GM10266 (cell line): ENCODE measurements around the gene GTF2H1.
"Not testable (repeated sequence)": the region's sequence is repeated elsewhere in the genome, so short reads cannot be mapped to it uniquely, and the experiment has no call there.

ENCODE experiments used
- DNase-seq: peaks from one replicate; pipeline ENCODE4 v3.0.0; 2012; ENCODE audit errors: extremely low spot score
- CTCF ChIP-seq: IDR thresholded peaks from 2 replicates; pipeline ENCODE4 v1.5.1; 2012; ENCODE audit warnings: mild to moderate bottlenecking, low read depth; ENCODE audit not compliant: control insufficient read depth, insufficient read depth; ENCODE audit errors: missing control alignments

GTF2H1 gene

DNA sequence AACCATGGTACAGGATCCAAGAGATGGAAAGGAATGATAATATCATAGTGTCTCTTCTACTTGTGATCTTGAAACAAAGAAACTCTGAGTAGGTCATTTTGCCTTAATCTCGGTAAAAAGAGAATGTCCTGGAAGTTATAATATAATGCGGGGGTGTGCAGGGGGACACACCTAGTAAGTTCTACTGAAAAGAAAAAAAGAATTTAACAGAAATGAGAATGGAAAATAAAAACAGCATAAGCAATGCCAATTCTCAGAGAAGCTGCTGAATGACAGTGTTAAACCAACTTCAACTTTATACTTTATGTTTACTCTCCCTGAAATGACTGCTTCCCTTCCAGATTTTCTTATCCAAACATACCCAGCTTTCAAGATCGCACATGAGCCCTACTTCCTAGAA is 2.5 kb upstream of the GTF2H1 start:
- no peak for TF ChIP-seq CTCF
- no peak for DNase-seq

GRCh38 chr11:18320617-18321016 is 1.8 kb upstream of the GTF2H1 start:
- TF ChIP-seq CTCF: no peak
- no peak for DNase-seq

DNA sequence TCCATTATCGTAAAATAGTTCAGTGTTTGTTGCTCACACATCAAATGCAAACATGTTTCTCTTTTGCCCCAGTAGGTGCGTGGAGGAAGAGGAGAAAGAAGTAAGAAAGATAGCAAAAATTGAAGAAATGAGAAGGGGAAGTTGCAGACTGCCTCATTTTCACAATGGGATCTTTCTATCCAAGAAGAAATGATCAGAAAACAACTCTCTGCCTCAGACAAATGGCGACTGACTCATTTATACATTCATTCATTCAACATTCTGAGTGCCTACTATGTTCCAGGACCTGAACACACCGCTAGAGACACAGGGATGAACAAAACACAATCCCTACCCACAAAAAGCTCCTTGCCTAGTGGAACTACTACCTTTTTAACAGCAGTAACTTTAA is 794 bp upstream of the GTF2H1 start:
- DNase-seq: no peak
- TF ChIP-seq CTCF: no peak

GRCh38 chr11:18322818-18323570 is 627 bp downstream of the GTF2H1 start:
- no peak for DNase-seq
- TF ChIP-seq CTCF: no peak

GRCh38 chr11:18323881-18324280 is 1.5 kb downstream of the GTF2H1 start:
- not testable (repeated sequence) for DNase-seq

- no peak for DNase-seq
- no peak for TF ChIP-seq CTCF
Observed at GRCh38 chr11:18324381-18324780, 2.0 kb downstream of the GTF2H1 start.

- no peak for DNase-seq
- no peak for TF ChIP-seq CTCF
Observed at GRCh38 chr11:18329196-18329870, 7.0 kb downstream of the GTF2H1 start.

DNA sequence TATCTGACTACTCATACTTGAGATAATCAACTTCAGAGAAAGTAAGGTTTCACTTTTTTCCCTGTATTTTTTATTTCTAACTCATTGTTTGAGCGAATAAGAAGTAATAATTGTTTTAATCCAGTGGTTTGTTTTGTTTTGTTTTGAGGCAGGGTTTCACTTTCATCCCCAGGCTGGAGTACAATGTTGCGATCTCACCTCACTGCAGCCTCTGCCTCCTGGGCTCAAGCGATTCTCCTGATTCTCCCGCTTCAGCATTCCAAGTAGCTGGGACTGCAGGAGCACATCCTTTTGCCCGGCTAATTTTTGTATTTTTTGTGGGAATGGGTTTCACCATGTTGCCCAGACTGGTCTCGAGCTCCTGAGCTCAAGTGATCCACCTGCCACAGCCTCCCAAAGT is 8.6 kb downstream of the GTF2H1 start:
- DNase-seq: no peak
- TF ChIP-seq CTCF: no peak
